SK-N-SH treated with all-trans-retinoic acid at 6 μM for 48 hours (cell line): ENCODE data around the gene TADA3.

Experiments used
- ATAC-seq: fragments of 200-7000 bp; cut with Tn5 transposase; 3 replicates; pipeline ENCODE4 v1.9.1; 2020; ENCODE audit warnings: mild to moderate bottlenecking, moderate library complexity
- CSRNP3 ChIP-seq: fragments of 250-450 bp; sonication (Bioruptor Pico); IDR thresholded peaks from 2 replicates; pipeline ENCODE4 v1.5.1; 2021; ENCODE audit warnings: mild to moderate bottlenecking, moderate library complexity
- POU6F1 ChIP-seq: fragments of 250-450 bp; sonication (Bioruptor Pico); IDR thresholded peaks from 2 replicates; pipeline ENCODE4 v1.8.0; 2021; ENCODE audit warnings: low read depth, mild to moderate bottlenecking, moderate library complexity, borderline replicate concordance
- TCF4 ChIP-seq: fragments of 250-450 bp; sonication (Bioruptor Pico); IDR thresholded peaks from 2 replicates; pipeline ENCODE4 v1.8.0; 2021; ENCODE audit warnings: mild to moderate bottlenecking, moderate library complexity, borderline replicate concordance
- ZFP3 ChIP-seq: fragments of 250-450 bp; sonication (Bioruptor Pico); IDR thresholded peaks from 2 replicates; pipeline ENCODE4 v1.5.0; 2020; ENCODE audit warnings: mild to moderate bottlenecking, moderate library complexity

The TADA3 gene

GRCh38 chr3:9730657-9731205 is 61.5 kb downstream of the TADA3 start:
- ATAC-seq: peak; percentile 86
- TF ChIP-seq ZFP3 (CRISPR knock-in tag) (no peak), TCF4 (CRISPR knock-in tag) (no peak), POU6F1 (CRISPR knock-in tag) (no peak), CSRNP3 (CRISPR knock-in tag) (no peak)
